NT2/D1 (cell line): ENCODE measurements around the gene DAPK1.

Source experiments
- DNase-seq: peaks from one replicate; pipeline ENCODE4 v3.0.0-alpha.2; 2011; ENCODE audit warnings: low read depth, low spot score
- H3K27me3 ChIP-seq: 2 replicates; pipeline ENCODE4 v1.6.0; 2011; ENCODE audit warnings: mild to moderate bottlenecking; ENCODE audit not compliant: insufficient read length, insufficient read depth
- H3K36me3 ChIP-seq: 2 replicates; pipeline ENCODE4 v1.6.1; 2011; ENCODE audit warnings: mild to moderate bottlenecking, low read length, mixed read lengths; ENCODE audit not compliant: insufficient read depth, insufficient read length
- H3K4me1 ChIP-seq: 2 replicates; pipeline ENCODE4 v1.5.1; 2011; ENCODE audit not compliant: insufficient read depth, insufficient read length
- H3K4me3 ChIP-seq: 2 replicates; pipeline ENCODE4 v1.5.1; 2011; ENCODE audit warnings: low read depth; ENCODE audit not compliant: insufficient read length
- H3K9ac ChIP-seq: 2 replicates; pipeline ENCODE4 v1.6.0; 2011; ENCODE audit warnings: low read depth; ENCODE audit not compliant: insufficient read length
- H3K9me3 ChIP-seq: 2 replicates; pipeline ENCODE4 v1.5.1; 2011; ENCODE audit warnings: mild to moderate bottlenecking, low read length; ENCODE audit not compliant: insufficient read depth
- SUZ12 ChIP-seq: IDR thresholded peaks from 2 replicates; pipeline ENCODE4 v1.6.1; 2011; ENCODE audit not compliant: insufficient read length, insufficient read depth; ENCODE audit errors: extremely low read depth
- YY1 ChIP-seq: IDR thresholded peaks from 2 replicates; pipeline ENCODE4 v1.6.1; 2011; ENCODE audit not compliant: insufficient read length, insufficient read depth
- ZNF274 ChIP-seq: IDR thresholded peaks from 2 replicates; pipeline ENCODE4 v1.6.1; 2011; ENCODE audit warnings: mild to moderate bottlenecking, low read depth, low read length

The DAPK1 gene

GRCh38 chr9:87529671-87530070, 32.0 kb downstream of the DAPK1 start:
- Histone ChIP-seq H3K36me3 (peaks cover 3% of the 10 kb centered on the region), H3K27me3 (no peaks in the 10 kb centered on the region), H3K4me3 (no peak overlapping the region), H3K9ac (no peak overlapping the region), H3K4me1 (no peaks in the 10 kb centered on the region), H3K9me3 (no peaks in the 10 kb centered on the region)
- TF ChIP-seq YY1 (no peak), SUZ12 (no peak), ZNF274 (no peak)
- no peak for DNase-seq

- no peaks in the 10 kb centered on the region for H3K27me3 ChIP-seq
- no peak for DNase-seq
- TF ChIP-seq ZNF274 (no peak), YY1 (no peak), SUZ12 (no peak)
Measured at GRCh38 chr9:87530716-87531115, 33.0 kb downstream of the DAPK1 start.

DNA sequence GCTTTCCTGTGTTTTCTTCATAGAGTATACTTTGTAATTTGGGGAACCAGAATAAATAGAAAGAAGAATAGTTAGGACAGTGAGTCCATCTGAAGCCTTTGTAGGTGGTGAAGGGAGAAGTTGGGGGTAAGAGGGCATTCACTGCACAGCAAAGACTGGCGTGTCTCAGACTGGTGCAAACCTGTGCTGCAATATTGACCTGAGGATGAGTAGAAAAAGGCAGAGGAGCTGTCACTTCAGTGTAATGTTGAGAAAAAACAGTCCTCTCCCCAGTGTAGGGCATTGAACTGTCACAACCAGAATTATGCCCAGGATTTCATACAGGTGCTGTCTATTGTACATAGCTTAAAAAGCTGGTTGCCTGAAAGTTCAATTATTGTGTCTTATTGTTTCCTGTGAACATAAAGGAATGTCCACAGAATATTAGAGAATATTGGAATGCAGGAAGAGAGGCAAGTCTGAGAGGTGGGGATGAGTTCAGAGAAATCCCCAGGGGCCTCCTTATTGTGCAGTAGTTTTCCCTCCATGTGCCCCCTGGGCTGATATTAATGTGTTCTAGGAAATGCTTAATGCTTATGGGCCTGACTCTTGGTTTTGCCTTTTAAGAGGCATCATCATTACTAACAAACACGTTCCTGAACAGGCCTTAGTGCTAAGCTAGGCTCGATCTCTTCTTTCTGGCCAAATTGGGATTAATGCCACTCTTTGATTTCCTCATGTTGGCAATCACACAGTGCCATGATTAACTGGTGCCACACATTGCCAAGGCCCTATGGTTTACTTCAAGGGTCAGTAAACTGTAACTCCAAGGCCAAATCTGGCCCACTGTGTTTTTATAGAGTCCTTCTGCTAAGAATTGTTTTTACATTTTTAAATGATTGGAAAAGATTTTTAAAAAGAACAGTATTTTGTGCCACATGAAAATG, 34.0 kb downstream of the DAPK1 start:
- peaks cover 3% of the 10 kb centered on the region for H3K36me3 ChIP-seq
- DNase-seq, result no peak
- no peak overlapping the region for H3K4me3 ChIP-seq
- H3K9ac ChIP-seq, result no peak overlapping the region
- no peaks in the 10 kb centered on the region for H3K9me3 ChIP-seq
- no peaks in the 10 kb centered on the region for H3K27me3 ChIP-seq
- TF ChIP-seq YY1 (no peak), SUZ12 (no peak), ZNF274 (no peak)
- H3K4me1 ChIP-seq, result no peaks in the 10 kb centered on the region

More at GRCh38 chr9:87530716-87531115, 33.0 kb downstream of the DAPK1 start:
- no peak overlapping the region for H3K9ac ChIP-seq
- H3K4me1 ChIP-seq, result no peaks in the 10 kb centered on the region
- H3K9me3 ChIP-seq, result no peaks in the 10 kb centered on the region
- H3K4me3 ChIP-seq, result no peak overlapping the region
- H3K36me3 ChIP-seq, result peaks cover 3% of the 10 kb centered on the region

DNA sequence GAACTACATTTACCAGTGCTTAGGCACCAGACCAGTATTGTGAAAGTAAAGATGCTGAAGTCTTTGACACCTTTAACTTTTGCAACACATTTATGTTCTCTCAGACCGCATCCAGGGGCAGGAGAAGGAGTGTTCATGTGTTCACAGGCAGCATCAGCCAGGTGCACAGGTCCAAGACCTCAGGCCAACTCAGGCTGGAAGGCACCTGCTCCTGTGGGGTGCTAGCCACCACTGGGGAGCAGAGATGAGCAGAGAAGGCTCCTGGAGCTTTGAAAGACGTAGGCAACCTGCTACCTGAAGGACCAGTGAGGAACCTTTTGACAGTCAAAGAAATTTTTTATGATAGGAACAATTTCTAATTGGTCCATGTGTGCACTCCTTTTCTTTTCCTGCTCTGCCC, 35.6 kb downstream of the DAPK1 start:
- H3K4me1 ChIP-seq, result peaks cover 5% of the 10 kb centered on the region
- DNase-seq, result no peak
- H3K27me3 ChIP-seq, result no peaks in the 10 kb centered on the region
- H3K4me3 ChIP-seq, result no peak overlapping the region
- TF ChIP-seq ZNF274 (no peak), YY1 (no peak), SUZ12 (no peak)
- peaks cover 3% of the 10 kb centered on the region for H3K36me3 ChIP-seq
- H3K9ac ChIP-seq, result no peak overlapping the region
- H3K9me3 ChIP-seq, result no peaks in the 10 kb centered on the region

- no peak for DNase-seq
- peaks cover 5% of the 10 kb centered on the region for H3K4me1 ChIP-seq
- peaks cover 3% of the 10 kb centered on the region for H3K36me3 ChIP-seq
- H3K27me3 ChIP-seq, result no peaks in the 10 kb centered on the region
- TF ChIP-seq SUZ12, result no peak
- TF ChIP-seq YY1, result no peak
- no peak for TF ChIP-seq ZNF274
- no peaks in the 10 kb centered on the region for H3K9me3 ChIP-seq
- H3K9ac ChIP-seq, result no peak overlapping the region
- H3K4me3 ChIP-seq, result no peak overlapping the region
Measured at GRCh38 chr9:87534036-87534435, 36.4 kb downstream of the DAPK1 start.

GRCh38 chr9:87534957-87535356, 37.3 kb downstream of the DAPK1 start:
- no peak for DNase-seq
- peaks cover 3% of the 10 kb centered on the region for H3K36me3 ChIP-seq

DNA sequence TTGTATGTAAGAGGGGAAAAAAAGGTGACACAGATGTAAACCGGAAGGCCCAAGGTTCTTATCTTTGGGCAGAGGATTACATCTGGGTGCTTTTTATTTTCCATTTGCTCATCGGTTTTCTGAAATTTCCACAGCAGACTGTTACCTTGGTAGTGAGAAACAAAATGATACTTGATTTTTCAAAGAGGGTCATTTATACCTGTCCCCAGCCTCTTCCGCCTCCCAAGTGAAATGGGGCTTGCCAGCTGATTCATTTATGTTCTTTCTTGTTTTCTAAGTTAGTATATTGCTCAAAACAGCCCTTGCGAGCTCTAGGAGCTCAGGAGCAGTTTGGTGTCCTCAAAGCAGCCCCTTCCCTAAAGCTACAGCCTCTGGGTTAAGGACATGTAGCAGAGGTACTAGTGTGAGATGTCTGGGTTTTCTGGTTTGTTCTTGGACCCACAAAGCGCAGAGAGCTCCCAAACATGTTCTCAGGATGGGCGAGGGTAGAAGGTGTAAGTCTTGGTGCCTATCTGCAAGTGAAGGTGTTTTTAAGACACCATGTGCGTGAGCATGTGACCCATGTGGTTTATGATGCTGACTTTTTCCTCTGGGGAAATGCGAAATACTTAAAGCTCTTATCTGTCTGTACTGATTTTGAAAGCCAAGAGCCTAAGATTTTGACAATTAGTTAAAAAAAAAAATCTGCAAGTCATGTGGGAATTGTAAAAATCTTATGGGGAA, 38.3 kb downstream of the DAPK1 start:
- DNase-seq, result no peak
- Histone ChIP-seq H3K9me3 (no peaks in the 10 kb centered on the region), H3K9ac (no peak overlapping the region), H3K4me3 (no peak overlapping the region), H3K36me3 (peaks cover 8% of the 10 kb centered on the region), H3K4me1 (peaks cover 5% of the 10 kb centered on the region), H3K27me3 (no peaks in the 10 kb centered on the region)
- TF ChIP-seq YY1 (no peak), ZNF274 (no peak), SUZ12 (no peak)

More at GRCh38 chr9:87534957-87535356, 37.3 kb downstream of the DAPK1 start:
- Histone ChIP-seq H3K27me3 (no peaks in the 10 kb centered on the region), H3K4me1 (peaks cover 5% of the 10 kb centered on the region), H3K9me3 (no peaks in the 10 kb centered on the region), H3K9ac (no peak overlapping the region), H3K4me3 (no peak overlapping the region)
- TF ChIP-seq ZNF274 (no peak), SUZ12 (no peak), YY1 (no peak)
